CD4-positive, alpha-beta T cell treated with Interleukin-12 subunit alpha and Interleukin-12 subunit beta, for 1 hour (primary cell): ENCODE measurements around the gene POU2AF2.
A peak's percentile ranks its signal among the peaks of the same experiment; 100 is the strongest.
"Not testable (repeated sequence)": the region's sequence is repeated elsewhere in the genome, so short reads cannot be mapped to it uniquely, and the experiment has no call there.

ENCODE experiments used
- DNase-seq: peaks from one replicate; pipeline ENCODE4 v3.0.0-alpha.2; 2020

POU2AF2 gene, protein sequence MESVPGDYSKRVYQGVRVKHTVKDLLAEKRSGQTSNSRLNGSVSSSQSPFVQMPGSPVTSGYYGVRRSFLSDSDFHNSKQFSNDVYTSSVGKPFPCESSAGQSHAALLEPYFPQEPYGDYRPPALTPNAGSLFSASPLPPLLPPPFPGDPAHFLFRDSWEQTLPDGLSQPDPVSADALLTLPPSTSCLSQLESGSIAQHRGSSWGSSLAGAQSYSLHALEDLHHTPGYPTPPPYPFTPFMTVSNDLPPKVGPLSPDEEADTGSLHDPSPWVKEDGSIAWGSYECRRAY

GRCh38 chr11:111245425-111245824 is at the start of gene POU2AF2:
TSS of gene POU2AF2 (plus strand) at chr11:111245725. CDS start at chr11:111245854, 129 bp downstream.
- DNase-seq = no peak

GRCh38 chr11:111200010-111200534 is 45.5 kb upstream of the POU2AF2 start:
- no peak for DNase-seq

DNA sequence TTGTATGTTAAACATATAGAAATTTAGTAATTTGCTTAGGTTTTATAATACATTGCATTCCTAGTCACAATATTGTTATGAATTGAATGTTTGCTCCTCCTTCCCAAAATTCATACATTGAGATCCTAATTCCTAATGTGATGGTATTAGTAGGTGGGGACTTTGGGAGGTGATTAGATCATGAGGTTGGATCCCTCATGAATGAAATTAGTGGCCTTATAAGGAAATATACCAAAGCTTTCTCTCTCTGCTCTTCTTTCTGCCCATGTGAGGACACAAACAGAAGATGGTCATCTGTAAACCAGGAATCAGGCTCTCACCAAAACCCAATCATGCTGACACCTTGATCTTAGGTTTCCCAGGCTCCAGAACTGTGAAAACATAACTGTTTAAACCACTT is 41.3 kb upstream of the POU2AF2 start:
- no peak for DNase-seq

GRCh38 chr11:111205632-111206385 is 39.7 kb upstream of the POU2AF2 start:
- no peak for DNase-seq

DNA sequence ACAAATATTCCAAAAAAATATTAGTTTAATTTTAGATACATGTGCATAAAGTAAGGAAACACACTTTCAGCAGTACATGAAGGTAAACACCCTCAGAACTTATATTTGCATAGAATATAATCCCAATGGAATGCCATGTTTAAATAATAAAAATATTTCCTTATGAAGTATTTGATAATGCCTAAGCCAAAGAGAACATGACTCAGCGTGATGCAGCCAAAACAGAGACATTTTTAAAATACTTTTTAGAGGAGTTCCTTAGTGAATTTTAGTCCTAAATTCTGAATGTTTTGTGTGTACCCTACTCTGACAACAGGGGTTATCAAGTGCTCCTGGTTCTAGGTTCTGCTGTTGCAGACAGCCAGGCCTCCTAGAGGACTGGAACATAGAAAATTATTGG is 39.1 kb upstream of the POU2AF2 start:
- DNase-seq = no peak

DNA sequence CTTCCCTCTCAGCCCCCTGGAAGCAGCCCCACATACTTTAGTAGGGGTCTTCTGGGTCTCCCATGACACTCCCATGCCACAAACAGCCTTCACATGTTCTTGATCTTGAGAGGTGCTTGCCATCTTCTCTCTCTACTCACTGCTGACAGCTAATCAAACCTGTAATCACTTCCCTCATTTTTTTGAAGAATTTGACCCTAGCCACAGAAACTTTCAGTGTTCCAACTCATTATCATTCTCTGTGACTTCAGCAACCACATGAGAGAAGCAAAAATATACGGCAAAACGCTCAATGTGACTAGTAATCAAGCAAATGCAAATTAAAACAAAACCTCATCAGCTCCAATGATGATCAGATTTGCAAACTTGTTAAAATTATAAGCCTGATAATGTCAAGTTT is 38.3 kb upstream of the POU2AF2 start:
- DNase-seq = no peak

GRCh38 chr11:111209543-111210355 is 35.8 kb upstream of the POU2AF2 start:
- DNase-seq = no peak

- DNase-seq = no peak
Observed at GRCh38 chr11:111213256-111213655, 32.3 kb upstream of the POU2AF2 start.

DNA sequence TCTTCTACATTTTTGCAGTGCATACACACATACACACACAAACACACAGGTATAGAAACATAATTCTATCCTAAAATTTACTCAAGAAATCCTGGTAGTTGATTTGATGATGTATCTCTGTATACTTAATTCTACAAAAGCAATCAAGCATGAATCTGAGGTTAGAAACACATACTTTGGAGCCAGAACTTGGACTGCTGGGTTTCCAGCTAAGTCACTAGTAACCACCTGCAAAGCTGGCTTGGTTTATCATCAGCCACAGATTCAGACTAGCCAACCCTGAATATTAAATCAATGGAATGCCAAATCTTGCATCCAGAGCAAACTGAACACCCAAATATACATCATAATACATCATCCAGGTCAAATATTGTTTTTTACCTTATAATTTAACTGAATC is 24.8 kb upstream of the POU2AF2 start:
- DNase-seq = no peak

GRCh38 chr11:111221208-111221607 is 24.3 kb upstream of the POU2AF2 start:
- no peak for DNase-seq

DNA sequence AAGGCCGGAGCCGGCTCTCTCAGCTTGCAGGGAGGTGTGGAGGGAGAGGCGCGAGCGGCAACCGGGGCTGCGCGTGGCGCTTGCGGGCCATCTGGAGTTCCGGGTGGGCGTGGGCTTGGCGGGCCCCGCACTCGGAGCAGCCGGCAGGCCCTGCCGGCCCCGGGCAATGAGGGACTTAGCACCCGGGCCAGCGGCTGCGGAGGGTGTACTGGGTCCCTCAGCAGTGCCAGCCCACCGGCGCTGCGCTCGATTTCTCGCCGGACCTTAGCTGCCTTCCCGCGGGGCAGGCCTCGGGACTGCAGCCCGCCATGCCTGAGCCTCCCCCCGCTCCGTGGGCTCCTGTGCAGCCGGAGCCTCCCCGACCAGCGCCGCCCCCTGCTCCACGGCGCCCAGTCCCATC is 23.6 kb upstream of the POU2AF2 start:
- not testable (repeated sequence) for DNase-seq

DNA sequence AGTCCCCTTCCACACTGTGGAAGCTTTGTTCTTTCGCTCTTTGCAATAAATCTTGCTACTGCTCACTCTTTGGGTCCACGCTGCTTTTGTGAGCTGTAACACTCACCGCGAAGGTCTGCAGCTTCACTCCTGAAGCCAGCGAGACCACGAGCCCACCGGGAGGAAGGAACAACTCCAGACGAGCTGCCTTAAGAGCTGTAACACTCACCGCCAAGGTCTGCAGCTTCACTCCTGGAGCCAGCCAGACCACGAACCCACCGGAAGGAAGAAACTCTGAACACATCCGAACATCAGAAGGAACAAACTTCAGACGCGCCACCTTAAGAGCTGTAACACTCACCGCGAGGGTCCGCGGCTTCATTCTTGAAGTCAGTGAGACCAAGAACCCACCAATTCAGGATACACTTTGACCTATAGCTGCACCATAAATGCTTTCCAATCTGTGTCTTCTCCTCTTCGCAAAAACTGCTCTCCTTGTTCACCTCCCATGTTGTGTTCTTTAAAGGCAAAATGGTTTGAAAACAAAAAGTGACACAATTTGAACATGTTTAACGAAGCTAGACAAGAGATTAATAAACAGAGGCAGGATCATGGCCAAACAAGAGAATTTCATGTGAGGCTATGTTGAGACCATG is 22.6 kb upstream of the POU2AF2 start:
- DNase-seq = peak; percentile 35

- no peak for DNase-seq
Observed at GRCh38 chr11:111225881-111226280, 19.6 kb upstream of the POU2AF2 start.

GRCh38 chr11:111229604-111230003 is 15.9 kb upstream of the POU2AF2 start:
- peak; percentile 11 for DNase-seq

- no peak for DNase-seq
Observed at GRCh38 chr11:111230122-111230465, 15.4 kb upstream of the POU2AF2 start.

- DNase-seq = no peak
Observed at GRCh38 chr11:111231836-111232235, 13.7 kb upstream of the POU2AF2 start.

GRCh38 chr11:111236383-111236782 is 9.1 kb upstream of the POU2AF2 start:
- no peak for DNase-seq

- DNase-seq = no peak
Observed at GRCh38 chr11:111237926-111238325, 7.6 kb upstream of the POU2AF2 start.

DNA sequence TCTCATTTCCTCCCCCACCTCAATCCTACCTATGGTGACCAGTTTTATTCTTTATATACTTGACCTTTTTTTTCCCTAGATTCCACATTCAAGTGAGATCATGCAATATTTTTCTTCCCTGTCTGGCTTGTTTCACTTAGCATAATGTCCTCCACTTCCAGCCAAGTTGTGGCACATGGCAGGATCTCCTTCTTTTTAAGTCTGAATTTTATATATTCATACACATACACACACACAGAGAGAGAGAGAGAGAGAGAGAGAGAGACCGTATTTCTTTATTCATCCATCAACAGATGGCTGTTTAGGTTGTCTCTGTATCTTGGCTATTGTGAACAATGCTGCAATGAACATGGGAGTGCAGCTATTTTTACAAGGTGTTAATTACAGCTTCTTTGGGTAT is 1.4 kb downstream of the POU2AF2 start:
- no peak for DNase-seq

GRCh38 chr11:111250936-111251335 is 5.4 kb downstream of the POU2AF2 start:
- DNase-seq = no peak

DNA sequence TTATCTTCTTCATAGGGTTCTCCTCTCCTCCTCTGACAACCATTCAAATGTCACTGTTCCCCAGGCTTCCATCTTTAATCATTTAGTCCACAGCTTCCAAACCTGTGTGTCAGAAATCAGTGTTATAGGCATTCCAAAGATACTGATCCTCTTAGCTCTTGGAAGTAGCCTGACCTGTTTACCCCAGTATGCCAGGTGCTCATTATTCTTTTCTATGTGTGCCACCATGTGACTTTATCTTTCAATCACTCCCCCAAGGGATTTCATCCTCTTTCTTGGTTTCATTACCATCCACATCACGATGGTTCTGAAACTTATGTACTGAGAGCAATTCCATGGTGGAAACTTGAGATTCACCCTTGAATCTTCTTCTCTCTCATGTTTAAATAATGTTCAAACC is 7.6 kb downstream of the POU2AF2 start:
- no peak for DNase-seq

DNA sequence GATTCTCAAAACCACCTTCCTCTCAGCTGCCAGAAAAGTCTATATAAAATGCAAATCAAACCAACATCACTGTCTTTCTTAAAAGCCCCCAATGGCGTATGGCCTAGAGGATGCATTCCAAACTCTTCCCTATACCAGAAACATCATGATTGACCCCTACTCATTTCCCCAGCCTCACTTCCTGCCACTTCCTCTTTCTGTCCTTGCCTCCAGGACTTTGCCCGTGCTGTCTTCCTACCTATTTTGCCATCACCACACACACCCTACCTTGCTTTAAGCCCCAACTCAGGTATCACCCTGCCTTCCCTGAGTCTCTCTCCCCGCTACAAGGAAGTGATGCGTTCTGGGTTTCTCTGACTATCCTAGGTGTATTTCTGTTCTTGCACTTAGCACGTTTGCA is 8.1 kb downstream of the POU2AF2 start:
- DNase-seq = no peak

DNA sequence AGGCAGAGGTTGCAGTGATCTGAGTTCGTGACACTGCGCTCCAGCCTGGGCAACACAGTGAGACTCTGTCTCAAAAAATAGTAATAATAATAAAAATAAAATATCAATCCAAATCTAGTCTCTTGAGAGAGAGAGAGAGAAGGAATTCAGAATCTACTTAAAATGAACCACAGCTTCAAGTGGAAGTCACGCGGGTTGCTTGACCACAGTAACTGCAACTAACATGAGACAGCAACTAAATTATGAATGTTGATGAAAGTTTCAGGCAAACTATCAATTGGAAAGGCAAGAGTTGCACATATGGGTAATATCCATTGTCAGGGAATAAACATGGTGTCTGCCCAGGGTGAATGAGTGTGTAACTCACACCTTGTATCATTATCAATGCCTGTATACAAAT is 12.5 kb downstream of the POU2AF2 start:
- no peak for DNase-seq
